ENCODE measurements around the gene CLEC18B. TPM values are rescaled to one million over a fixed set of nuclear protein-coding genes. Genes with fewer than 3 reads are reported as not detected.
"Not testable (repeated sequence)": the region's sequence is repeated elsewhere in the genome, so short reads cannot be mapped to it uniquely, and the experiment has no call there.

The CLEC18B gene
- total RNA-seq, 2 experiments from 2014 or later, result 0.23 TPM; not detected in 1

DNA sequence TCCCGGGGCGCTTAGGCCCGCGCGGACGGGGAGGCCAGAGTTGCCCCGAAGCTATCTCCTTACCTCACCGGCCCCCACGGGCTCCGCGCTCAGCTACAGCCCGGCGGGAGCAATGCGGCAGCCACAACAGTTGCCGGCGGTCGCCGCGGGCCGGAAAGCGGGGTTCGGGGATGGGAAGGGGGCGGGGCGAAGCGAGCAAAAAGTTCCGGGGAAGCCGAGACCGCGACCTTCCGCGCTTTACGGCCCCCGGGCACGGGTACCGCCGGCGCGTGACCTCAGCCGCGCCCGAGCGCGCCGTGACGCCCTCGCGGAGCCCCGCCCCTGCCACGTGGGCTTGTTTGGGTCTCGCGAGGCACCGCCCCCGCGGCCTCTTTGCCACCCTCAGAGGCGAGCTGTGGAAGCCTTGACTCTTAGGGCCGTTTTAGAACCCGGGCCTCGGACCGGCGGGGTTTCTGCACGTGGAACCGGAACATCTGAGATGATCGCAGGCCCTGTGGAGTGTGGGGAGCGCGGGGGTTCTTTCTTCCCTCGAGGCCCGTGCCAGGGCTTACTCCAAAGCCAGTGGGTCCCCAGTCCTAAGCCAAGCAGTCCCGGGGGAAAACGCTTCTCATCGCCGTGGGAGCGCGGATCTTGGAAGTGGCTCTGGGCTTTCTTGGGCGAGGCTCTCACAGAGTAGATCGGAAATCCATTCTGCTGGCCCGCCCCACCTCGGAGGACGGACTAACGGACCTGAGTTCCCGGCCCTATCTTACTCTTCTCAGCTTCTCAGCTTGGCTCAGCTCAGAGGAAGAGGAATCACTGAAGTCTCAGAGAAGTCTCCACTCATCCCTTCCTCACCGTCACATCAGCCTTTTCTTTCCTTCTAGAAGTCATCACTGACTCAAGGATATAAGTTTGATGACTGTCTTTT lies 53.0 kb downstream of the CLEC18B start:
- H3K27me3 Mint-ChIP-seq; H3K36me3 Mint-ChIP-seq (ENCODE audit: low read depth); CTCF ChIA-PET; H3K9me3 Mint-ChIP-seq (ENCODE audit: low read depth): not testable (repeated sequence)
- peak; percentile 91 for ATAC-seq
- H3K4me1 Mint-ChIP-seq, result peaks cover 14% of the 10 kb centered on the region
- H3K4me3 Mint-ChIP-seq, result peak overlapping the region; percentile 84
- POLR2A ChIA-PET, result interaction anchor here (0.6 kb wide), 1 partner anchor 235 kb away, joined by 3 read pairs; no protein-coding TSS in a partner anchor
- H3K27ac Mint-ChIP-seq, result peak overlapping the region; percentile 85
- DNase-seq, result peak; percentile 99
- intact Hi-C loops (cut with DNase I, micrococcal nuclease), result loop anchor here (1.0 to 10.0 kb wide), 7 partner anchors 72 to 1703 kb away; partner anchors contain the start of genes GLG1 (in 2 of the 2), PSMD7 (in 2 of the 2), KARS1 (in 1 of the 2) and RFWD3 (in 1 of the 2)

GRCh38 chr16:74367469-74368001 lies 53.7 kb downstream of the CLEC18B start:
- Mint-ChIP-seq H3K4me3 (peak overlapping the region; percentile 84), H3K27ac (peak overlapping the region; percentile 74), H3K4me1 (peaks cover 14% of the 10 kb centered on the region)
- POLR2A ChIA-PET, result interaction anchor here (0.7 kb wide), 1 partner anchor 296 kb away, joined by 3 read pairs; no protein-coding TSS in a partner anchor
- CTCF ChIA-PET; H3K36me3 Mint-ChIP-seq (ENCODE audit: low read depth); H3K27me3 Mint-ChIP-seq; H3K9me3 Mint-ChIP-seq (ENCODE audit: low read depth): not testable (repeated sequence)
- DNase-seq (peak; percentile 65), ATAC-seq (peak; percentile 38)
- intact Hi-C loops (cut with DNase I, micrococcal nuclease), result loop anchor here (1.0 to 10.0 kb wide), 7 partner anchors 71 to 1703 kb away; partner anchors contain the start of genes GLG1 (in 2 of the 2), PSMD7 (in 2 of the 2), KARS1 (in 1 of the 2) and RFWD3 (in 1 of the 2)

- intact Hi-C loops (cut with DNase I, micrococcal nuclease), result loop anchor here in 1 of 2 experiments (10.0 kb wide), 1 partner anchor 1697 kb away; no protein-coding TSS in a partner anchor
- H3K9me3 Mint-ChIP-seq (ENCODE audit: low read depth); DNase-seq; H3K4me3 Mint-ChIP-seq; H3K27ac Mint-ChIP-seq; H3K36me3 Mint-ChIP-seq (ENCODE audit: low read depth); H3K27me3 Mint-ChIP-seq; POLR2A ChIA-PET: not testable (repeated sequence)
- CTCF ChIA-PET, result interaction anchor here (0.6 kb wide), 1 partner anchor 348 kb away, joined by 3 read pairs; no protein-coding TSS in a partner anchor
- peak; percentile 23 for ATAC-seq
- H3K4me1 Mint-ChIP-seq, result peaks cover 11% of the 10 kb centered on the region
Observed at GRCh38 chr16:74361646-74362610, 59.4 kb downstream of the CLEC18B start.

Other genes starting within 250 kb of the CLEC18B start
- gene PSMD7, start 124.7 kb downstream of the CLEC18B start, total RNA-seq, result 100 to 1,000 TPM; 122 to 134 TPM
- 1 to 10 TPM; 2.1 to 3.3 TPM for gene NPIPB15, start 45.2 kb downstream of the CLEC18B start, total RNA-seq
- gene GLG1, start 185.6 kb upstream of the CLEC18B start, total RNA-seq, result 10 to 100 TPM; 66.3 to 68.3 TPM
- 100 to 1,000 TPM in 1 of 2 experiments, 10 to 100 TPM in 1; 92.7 to 102 TPM for gene RFWD3, start 245.4 kb upstream of the CLEC18B start, total RNA-seq

All from activated CD4-positive, alpha-beta T cell treated with anti-CD3 and anti-CD28 coated beads for 36 hours (primary cell).